Astrocyte of the cerebellum (primary cell): ENCODE results near the gene GNAL.

Experiments
- DNase-seq: peaks from one replicate; pipeline ENCODE4 v3.0.0-alpha.2; 2011; ENCODE audit warnings: low read depth
- H3K4me3 ChIP-seq: 2 replicates; pipeline ENCODE4 v1.5.1; 2011; ENCODE audit warnings: mild to moderate bottlenecking, low read depth, low read length, moderate library complexity
- CTCF ChIP-seq: IDR thresholded peaks from 2 replicates; pipeline ENCODE4 v1.5.1; 2012; ENCODE audit warnings: low read length, low read depth, moderate library complexity, mild to moderate bottlenecking; ENCODE audit errors: missing control alignments
- in situ Hi-C: cut with HindIII; loops from 2 replicates; pipeline ENCODE4 v1.10.0; 2017; ENCODE audit warnings: low sequenced_read_pairs

GNAL gene

GRCh38 chr18:11810379-11810778 is 121.3 kb downstream of the GNAL start:
- no peak for TF ChIP-seq CTCF

GRCh38 chr18:11811009-11811408 is 121.9 kb downstream of the GNAL start:
- in situ Hi-C loops: no loop called here
- no peak overlapping the region for H3K4me3 ChIP-seq
- DNase-seq: no peak
- TF ChIP-seq CTCF: no peak

More at GRCh38 chr18:11810379-11810778, 121.3 kb downstream of the GNAL start:
- DNase-seq: no peak
- in situ Hi-C loops: no loop called here
- no peak overlapping the region for H3K4me3 ChIP-seq

GRCh38 chr18:11817229-11817628 is 128.2 kb downstream of the GNAL start:
- no peak for DNase-seq
- no peak overlapping the region for H3K4me3 ChIP-seq
- no peak for TF ChIP-seq CTCF
- in situ Hi-C loops: no loop called here

GRCh38 chr18:11818486-11819203 is 129.6 kb downstream of the GNAL start:
- no peak overlapping the region for H3K4me3 ChIP-seq
- no peak for DNase-seq
- no peak for TF ChIP-seq CTCF
- in situ Hi-C loops: no loop called here

GRCh38 chr18:11819938-11820337 is 130.9 kb downstream of the GNAL start:
- no peak for TF ChIP-seq CTCF
- no peak overlapping the region for H3K4me3 ChIP-seq
- in situ Hi-C loops: no loop called here
- DNase-seq: no peak

- TF ChIP-seq CTCF: no peak
- no peak overlapping the region for H3K4me3 ChIP-seq
- in situ Hi-C loops: no loop called here
- no peak for DNase-seq
These were observed 131.6 kb downstream of the GNAL start for GRCh38 chr18:11820697-11821096.
